ENCODE data around the gene RTN4RL2. TPM values are rescaled to one million over a fixed set of nuclear protein-coding genes. Genes with fewer than 3 reads are reported as not detected.

RTN4RL2 gene
- total and polyA plus RNA-seq, 9 of the 15 experiments (the other 6 are each of a cell fraction or from before 2014, with no cell fraction given), result 0.06 to 1.9 (median 0.34) TPM; not detected in 4

GRCh38 chr11:57514538-57515331, 54.4 kb downstream of the RTN4RL2 start:
- ChIA-PET CTCF (ENCODE audit: low intra/inter-chr PET ratio) (interaction anchor here (0.8 kb wide), 1 partner anchor 21 kb away, joined by 3 read pairs; no protein-coding TSS in a partner anchor), POLR2A (interaction anchor here (0.6 to 4.1 kb wide), 13 partner anchors 8 to 189 kb away, joined by 3 to 31 read pairs (median 4); partner anchors contain the start of gene TIMM10)
- Histone ChIP-seq H3K4me1 (replicated peaks in 1 of 2; ENCODE audit: control insufficient read depth in 2 of 2, insufficient read depth in 2 of 2, low read length in 2 of 2) (peaks cover 21 to 31% of the 10 kb centered on the region in 2 experiments; a peak in 4 of 5 replicates), H3K36me3 (ENCODE audit: control insufficient read depth, insufficient read depth, low read length) (peaks cover 16% of the 10 kb centered on the region; the same call in 2 of the 3 replicates), H3K27ac (ENCODE audit: extremely low read depth, low read depth, low read length) (peak overlapping the region; percentile 86), H3K27me3 (ENCODE audit: control insufficient read depth in 2 of 2, insufficient read depth in 2 of 2, low read length in 2 of 2) (no peaks in the 10 kb centered on the region), H4K20me1 (replicated peaks; ENCODE audit: control insufficient read depth, insufficient read depth, low read length) (no peaks in the 10 kb centered on the region), H2AFZ (ENCODE audit: low read depth, low read length) (peak overlapping the region; percentile 99), H3K79me2 (ENCODE audit: control insufficient read depth, insufficient read depth, low read length) (peaks cover 49% of the 10 kb centered on the region), H3K9me3 (replicated peaks; ENCODE audit: control insufficient read depth, insufficient read depth, low read depth, low read length) (no peaks in the 10 kb centered on the region), H3K9ac (ENCODE audit: insufficient read depth in 1 of 2, low read depth in 2 of 2, low read length in 2 of 2) (peak overlapping the region; percentile 89 to 90), H3K4me2 (ENCODE audit: insufficient read depth, low read length) (peak overlapping the region; percentile 88), H3K9me1 (ENCODE audit: control insufficient read depth, insufficient read depth, low read length) (no peaks in the 10 kb centered on the region), H3K4me3 (peak overlapping the region; percentile 88)
- in situ Hi-C loops (cut with MboI), result no loop called here
- peak; percentile 68 for ATAC-seq
- intact Hi-C loops (cut with micrococcal nuclease), result loop anchor here (1.0 kb wide), 1 partner anchor 15 kb away; no protein-coding TSS in a partner anchor
- no TSS peak for BruUV-seq (replicated peaks)
- 2% methylated on average over 25 of the region's 57 CpGs for WGBS (ENCODE audit: insufficient coverage, low coverage, missing lambda C conversion rate)
- peak; percentile 75 to 80 (median 76) for DNase-seq (ENCODE audit: extremely low read depth in 1 of 4, low spot score in 3 of 4)
- FAIRE-seq, result peak; percentile 32
- TF ChIP-seq ZNF24 (IDR thresholded peaks at IDR 0.05) (peak; percentile 82), TAF15 (IDR thresholded peaks at IDR 0.05; ENCODE audit: low read depth, low read length) (no peak), EWSR1 (IDR thresholded peaks at IDR 0.05; ENCODE audit: borderline replicate concordance, low read depth, partially characterized antibody) (no peak), MBD2 (IDR thresholded peaks at IDR 0.05; ENCODE audit: borderline replicate concordance, low read depth) (0 out of 2 replicates have a peak, but pooled peaks have one; percentile 4), GATAD2A (IDR thresholded peaks at IDR 0.05) (no peak), EP300 (IDR thresholded peaks at IDR 0.05; ENCODE audit: low read length) (peak; percentile 3; the same call in 1 of the 2 replicates), E2F6 (IDR thresholded peaks at IDR 0.05; ENCODE audit: borderline replicate concordance in 1 of 2, extremely low read depth in 1 of 2, insufficient read depth in 1 of 2, insufficient read length in 1 of 2, low read depth in 1 of 2, low read length in 1 of 2, poor library complexity in 1 of 2, severe bottlenecking in 1 of 2) (peak; percentile 19 to 91), PTRF (tag; IDR thresholded peaks at IDR 0.05) (no peak), ZNF740 (CRISPR knock-in tag; IDR thresholded peaks at IDR 0.05) (peak; percentile 38; the same call in 1 of the 2 replicates), ZNF740 (tag; IDR thresholded peaks at IDR 0.05) (no peak), YBX1 (IDR thresholded peaks at IDR 0.05) (no peak), HDAC1 (IDR thresholded peaks at IDR 0.05) (peak in 1 of 2 experiments; percentile 46; a peak in 1 of 4 replicates), ZNF589 (CRISPR knock-in tag; IDR thresholded peaks at IDR 0.05; ENCODE audit: low read depth) (no peak), MAX (CRISPR knock-in tag; IDR thresholded peaks at IDR 0.05) (peak; percentile 65; the same call in 1 of the 2 replicates), XRCC4 (IDR thresholded peaks at IDR 0.05; ENCODE audit: extremely low read depth, insufficient read depth, insufficient read length) (no peak), MYNN (IDR thresholded peaks at IDR 0.05) (0 out of 2 replicates have a peak, but pooled peaks have one; percentile 4), MYNN (CRISPR knock-in tag; IDR thresholded peaks at IDR 0.05) (no peak), SMARCB1 (IDR thresholded peaks at IDR 0.05; ENCODE audit: insufficient read length, low read depth) (no peak)
